ENCODE results near the gene C2CD2L.

Gene C2CD2L

GRCh38 chr11:119107538-119108145 lies 498 bp downstream of the C2CD2L start:
- no peak for DNase-seq (ENCODE audit: extremely low spot score)
- CTCF ChIA-PET: interaction anchor here (1.0 to 2.8 kb wide), 7 partner anchors 11 to 213 kb away, joined by 3 to 29 read pairs (median 4); partner anchors contain the start of genes HINFP and VPS11
- POLR2A ChIA-PET: interaction anchor here (1.3 to 4.7 kb wide), 2 partner anchors 11 to 13 kb away, joined by 4 to 41 read pairs; a partner anchor contains a TSS
- TF ChIP-seq, protein P1, sequence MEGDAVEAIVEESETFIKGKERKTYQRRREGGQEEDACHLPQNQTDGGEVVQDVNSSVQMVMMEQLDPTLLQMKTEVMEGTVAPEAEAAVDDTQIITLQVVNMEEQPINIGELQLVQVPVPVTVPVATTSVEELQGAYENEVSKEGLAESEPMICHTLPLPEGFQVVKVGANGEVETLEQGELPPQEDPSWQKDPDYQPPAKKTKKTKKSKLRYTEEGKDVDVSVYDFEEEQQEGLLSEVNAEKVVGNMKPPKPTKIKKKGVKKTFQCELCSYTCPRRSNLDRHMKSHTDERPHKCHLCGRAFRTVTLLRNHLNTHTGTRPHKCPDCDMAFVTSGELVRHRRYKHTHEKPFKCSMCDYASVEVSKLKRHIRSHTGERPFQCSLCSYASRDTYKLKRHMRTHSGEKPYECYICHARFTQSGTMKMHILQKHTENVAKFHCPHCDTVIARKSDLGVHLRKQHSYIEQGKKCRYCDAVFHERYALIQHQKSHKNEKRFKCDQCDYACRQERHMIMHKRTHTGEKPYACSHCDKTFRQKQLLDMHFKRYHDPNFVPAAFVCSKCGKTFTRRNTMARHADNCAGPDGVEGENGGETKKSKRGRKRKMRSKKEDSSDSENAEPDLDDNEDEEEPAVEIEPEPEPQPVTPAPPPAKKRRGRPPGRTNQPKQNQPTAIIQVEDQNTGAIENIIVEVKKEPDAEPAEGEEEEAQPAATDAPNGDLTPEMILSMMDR (IDR thresholded peaks at IDR 0.05; ENCODE audit: control extremely low read depth, extremely low read depth, low read depth, missing control alignments): no peak

- ChIA-PET POLR2A (interaction anchor here (0.5 to 4.7 kb wide), 3 partner anchors 13 to 230 kb away, joined by 3 to 41 read pairs (median 5); partner anchors contain the start of gene HINFP), CTCF (interaction anchor here (1.2 to 2.8 kb wide), 8 partner anchors 8 to 232 kb away, joined by 3 to 29 read pairs (median 4); partner anchors contain the start of genes CBL, HINFP and NLRX1)
- TF ChIP-seq, protein P1 (IDR thresholded peaks at IDR 0.05; ENCODE audit: control extremely low read depth, extremely low read depth, low read depth, missing control alignments): no peak
- DNase-seq (ENCODE audit: extremely low spot score): peak; percentile 51
Observed at GRCh38 chr11:119108146-119108856, 1.2 kb downstream of the C2CD2L start.

GRCh38 chr11:119108857-119109221 lies 1.7 kb downstream of the C2CD2L start:
- ChIA-PET POLR2A (interaction anchor here (2.4 to 4.7 kb wide), 2 partner anchors 12 to 14 kb away, joined by 5 to 41 read pairs; partner anchors contain the start of gene HINFP), CTCF (interaction anchor here (1.2 to 2.8 kb wide), 9 partner anchors 9 to 231 kb away, joined by 3 to 29 read pairs (median 5); partner anchors contain the start of genes CBL, HINFP and NLRX1)

GRCh38 chr11:119109843-119110242 lies 2.7 kb downstream of the C2CD2L start:
- TF ChIP-seq, protein P1 (IDR thresholded peaks at IDR 0.05; ENCODE audit: control extremely low read depth, extremely low read depth, low read depth, missing control alignments): no peak
- POLR2A ChIA-PET: interaction anchor here (0.7 to 4.7 kb wide), 4 partner anchors 8 to 42 kb away, joined by 3 to 41 read pairs (median 4); partner anchors contain the start of genes DPAGT1, HINFP and VPS11
- CTCF ChIA-PET: interaction anchor here (0.9 to 2.8 kb wide), 11 partner anchors 10 to 230 kb away, joined by 3 to 29 read pairs (median 4); partner anchors contain the start of genes CBL, HINFP and NLRX1
- DNase-seq (ENCODE audit: extremely low spot score): no peak

More at GRCh38 chr11:119108857-119109221, 1.7 kb downstream of the C2CD2L start:
- DNase-seq (ENCODE audit: extremely low spot score): no peak
- TF ChIP-seq, protein P1 (IDR thresholded peaks at IDR 0.05; ENCODE audit: control extremely low read depth, extremely low read depth, low read depth, missing control alignments): no peak

DNA sequence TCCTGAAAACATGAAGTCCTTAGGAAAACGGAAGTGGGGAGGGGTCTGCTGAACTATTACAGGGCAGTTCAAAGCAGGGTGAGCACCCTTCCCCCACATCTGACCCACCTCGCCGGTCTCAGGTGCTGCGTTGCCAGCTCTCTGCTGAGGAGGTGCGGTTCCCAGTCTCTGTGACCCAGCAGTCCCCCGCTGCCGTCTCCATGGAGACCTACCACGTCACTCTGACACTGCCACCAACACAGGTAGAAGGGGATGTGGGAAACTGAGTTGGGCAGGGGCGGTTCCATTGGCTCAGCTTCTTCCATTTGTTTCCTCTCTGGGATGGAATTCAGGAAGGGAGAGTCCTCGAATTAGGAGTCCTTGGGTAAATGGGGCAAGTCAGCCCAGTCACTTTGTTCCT lies 3.3 kb downstream of the C2CD2L start:
- ChIA-PET CTCF (interaction anchor here (1.1 to 2.8 kb wide), 5 partner anchors 10 to 213 kb away, joined by 3 to 29 read pairs (median 8); partner anchors contain the start of genes CBL and HINFP), POLR2A (interaction anchor here (0.7 to 4.7 kb wide), 3 partner anchors 9 to 16 kb away, joined by 3 to 41 read pairs (median 5); partner anchors contain the start of genes DPAGT1 and HINFP)
- TF ChIP-seq, protein P1 (IDR thresholded peaks at IDR 0.05; ENCODE audit: control extremely low read depth, extremely low read depth, low read depth, missing control alignments): no peak
- DNase-seq (ENCODE audit: extremely low spot score): no peak
